ENCODE data around the gene ANKRD27.
A peak's percentile ranks its signal among the peaks of the same experiment; 100 is the strongest.
"Not testable (repeated sequence)": the region's sequence is repeated elsewhere in the genome, so short reads cannot be mapped to it uniquely, and the experiment has no call there.

ANKRD27 gene

GRCh38 chr19:32674931-32675719 lies at the start of gene ANKRD27:
Gene ANKRD27 (minus strand): TSS chr19:32675180. CDS start chr19:32659015, 16,165 bp downstream.
- DNase-seq = peak; percentile 95

GRCh38 chr19:32720936-32721250 lies 45.9 kb upstream of the ANKRD27 start:
- no peak for DNase-seq

DNA sequence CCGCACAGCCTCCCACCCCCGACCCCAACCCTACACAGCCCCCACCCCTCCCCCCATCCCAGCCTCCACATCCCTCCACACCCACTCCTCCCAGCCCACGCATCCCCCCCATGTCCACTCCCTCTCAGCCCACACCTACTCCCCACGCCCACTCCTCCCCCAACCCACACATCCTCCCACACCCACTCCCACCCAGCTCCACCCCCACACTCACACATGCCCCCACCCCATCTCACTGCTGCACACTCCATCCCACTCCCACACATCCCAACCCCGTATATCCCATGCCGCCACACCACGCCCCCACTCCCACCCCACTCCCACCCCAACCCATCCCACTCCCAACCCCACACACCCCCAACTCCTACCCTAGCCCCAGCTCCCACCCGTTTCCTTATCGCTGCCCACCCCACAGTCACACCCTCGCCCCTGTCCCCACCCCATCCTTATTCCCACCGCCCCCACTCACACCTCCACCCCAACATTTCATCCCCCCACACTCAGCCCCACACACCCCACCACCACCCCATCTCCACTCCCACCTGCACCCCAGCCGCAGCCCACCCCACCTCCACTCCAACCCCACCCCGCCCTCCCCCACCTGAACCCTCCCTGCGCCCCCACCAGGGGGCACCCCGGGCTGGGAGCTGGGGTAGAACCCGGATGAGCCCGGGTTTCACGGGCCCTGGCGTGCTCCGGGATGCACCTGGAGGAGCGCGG lies 45.4 kb upstream of the ANKRD27 start:
- no peak for DNase-seq

DNA sequence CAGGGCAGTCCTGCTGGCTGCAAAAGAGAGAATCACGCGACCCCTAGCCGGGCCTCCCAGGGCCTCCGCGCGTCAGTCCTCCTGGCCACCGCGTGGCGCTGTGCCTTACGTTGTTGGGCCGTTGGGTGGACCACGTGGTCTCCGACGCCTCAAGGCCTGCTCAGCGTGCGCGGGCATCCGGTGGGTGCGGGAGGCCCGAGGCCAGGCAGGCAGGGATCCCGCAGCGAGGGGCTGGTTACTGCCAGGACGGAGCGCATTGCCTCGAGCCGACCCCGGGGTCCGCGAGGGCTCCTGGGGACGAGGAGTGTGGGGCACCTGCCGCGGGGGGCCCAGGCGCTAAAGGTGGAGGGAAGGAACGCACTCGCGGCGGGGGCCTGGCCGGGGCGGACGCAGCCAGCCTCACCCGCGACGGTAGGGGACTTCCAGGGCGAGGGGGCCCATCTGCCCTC lies 44.7 kb upstream of the ANKRD27 start, which contains the start of gene TDRD12:
Gene TDRD12, plus strand, starts transcription at position 157 of the 449 bp plus-strand sequence. CDS start 306 bp downstream, outside the sequence.
- no peak for DNase-seq

DNA sequence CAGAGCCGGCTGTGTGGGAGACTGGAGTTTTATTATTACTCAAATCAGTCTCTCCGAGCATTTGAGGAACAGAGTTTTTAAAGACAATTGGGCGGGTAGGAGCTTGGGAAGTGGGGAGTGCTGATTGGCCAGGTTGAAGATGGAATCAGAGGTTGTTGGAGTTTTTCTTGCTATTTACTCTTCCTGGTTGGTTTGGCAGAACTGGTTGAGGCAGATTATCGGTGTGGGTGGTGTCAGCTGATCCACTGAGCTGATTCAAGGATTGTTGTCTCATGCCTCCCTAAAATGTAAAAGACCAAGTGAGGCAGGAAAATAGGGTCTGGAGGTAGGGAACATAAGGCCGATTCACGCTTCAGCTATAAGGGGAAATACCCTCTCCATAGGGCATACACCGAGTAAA lies 43.3 kb upstream of the ANKRD27 start:
- DNase-seq = no peak

DNA sequence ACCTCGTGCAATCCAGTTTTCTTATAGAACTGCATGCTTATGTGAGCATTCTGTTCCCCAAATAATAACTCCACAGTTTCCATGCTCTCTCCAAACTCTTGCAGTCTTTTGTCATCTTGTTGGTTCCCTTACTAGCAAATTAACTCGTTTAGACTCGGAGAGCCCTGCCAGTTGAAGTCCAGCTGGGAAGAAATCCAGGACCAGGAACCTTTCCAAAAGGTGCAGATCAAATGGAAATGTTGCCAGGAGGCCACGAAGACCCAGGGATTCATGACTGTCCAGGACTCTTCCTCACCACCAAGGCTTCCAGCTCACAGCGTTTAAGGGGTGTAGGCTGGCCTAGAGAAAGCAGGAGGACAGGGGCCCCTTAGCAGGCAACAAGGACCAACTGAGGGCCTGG lies 42.5 kb upstream of the ANKRD27 start:
- DNase-seq = no peak

- DNase-seq = not testable (repeated sequence)
These were observed 41.2 kb upstream of the ANKRD27 start for GRCh38 chr19:32716203-32716602.

- DNase-seq = no peak
These were observed 36.8 kb upstream of the ANKRD27 start for GRCh38 chr19:32711747-32712146.

DNA sequence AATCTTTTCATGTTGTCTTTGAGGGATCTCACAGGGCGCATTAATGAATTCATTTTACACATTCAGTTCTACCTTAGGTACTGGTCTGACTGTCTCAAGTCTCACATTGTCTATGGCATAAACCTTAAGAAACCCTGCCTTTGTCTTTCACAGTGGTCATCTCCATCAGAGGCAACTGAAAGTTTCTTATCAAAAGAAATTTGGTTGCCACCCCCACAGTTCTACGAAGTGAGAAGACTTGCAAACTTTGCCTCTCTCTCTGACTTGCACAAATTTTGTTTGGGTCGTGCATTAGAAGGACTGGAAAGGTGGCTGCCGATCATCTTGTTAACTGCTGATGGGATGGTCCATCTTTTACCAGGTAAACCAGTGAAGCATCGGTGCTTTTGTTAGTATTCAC lies 34.1 kb upstream of the ANKRD27 start:
- DNase-seq = no peak

- no peak for DNase-seq
These were observed 33.5 kb upstream of the ANKRD27 start for GRCh38 chr19:32708457-32708856.

GRCh38 chr19:32704006-32704405 lies 29.0 kb upstream of the ANKRD27 start:
- not testable (repeated sequence) for DNase-seq

DNA sequence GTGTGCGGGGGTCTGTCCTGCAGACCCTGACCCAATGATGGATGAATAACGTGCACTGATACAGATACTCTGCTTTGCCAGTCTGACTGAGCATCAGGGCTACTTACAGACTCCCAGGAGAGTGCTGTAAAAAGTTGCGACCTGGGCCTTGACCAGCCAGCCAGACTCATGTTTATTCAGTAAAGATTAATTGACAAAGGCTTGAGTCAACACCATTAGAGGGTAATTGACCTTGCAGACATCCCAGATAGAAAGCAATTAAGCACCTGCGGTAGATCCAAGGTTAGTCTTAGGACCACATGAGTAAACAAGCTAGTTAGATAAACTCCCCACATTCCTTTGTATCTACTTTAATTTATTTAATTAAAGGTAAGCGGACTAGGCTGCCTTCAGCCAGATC lies 27.0 kb upstream of the ANKRD27 start:
- DNase-seq = no peak

GRCh38 chr19:32700129-32700528 lies 25.1 kb upstream of the ANKRD27 start:
- DNase-seq = not testable (repeated sequence)

DNA sequence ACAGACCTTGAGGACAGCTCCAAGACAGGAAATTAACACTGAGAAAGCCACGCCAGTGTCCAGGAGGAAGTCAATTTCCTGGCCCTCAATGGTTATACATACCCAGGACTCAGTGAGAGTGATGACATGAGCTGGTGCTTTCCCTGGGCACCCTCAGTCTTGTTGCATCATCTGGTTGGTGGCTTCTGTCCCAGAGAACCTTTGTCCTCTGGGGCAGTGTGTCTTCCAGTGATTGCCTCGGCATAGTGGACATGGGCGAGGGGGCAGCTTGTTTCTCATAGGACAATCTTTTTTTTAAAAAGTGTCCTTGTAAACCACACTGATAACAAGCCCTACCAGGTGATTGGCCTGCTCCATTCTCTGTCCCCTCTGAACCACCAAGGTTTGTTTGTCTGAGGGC lies 21.8 kb upstream of the ANKRD27 start:
- DNase-seq = not testable (repeated sequence)

GRCh38 chr19:32695506-32695905 lies 20.5 kb upstream of the ANKRD27 start:
- DNase-seq = not testable (repeated sequence)

GRCh38 chr19:32694851-32695250 lies 19.9 kb upstream of the ANKRD27 start:
- not testable (repeated sequence) for DNase-seq

DNA sequence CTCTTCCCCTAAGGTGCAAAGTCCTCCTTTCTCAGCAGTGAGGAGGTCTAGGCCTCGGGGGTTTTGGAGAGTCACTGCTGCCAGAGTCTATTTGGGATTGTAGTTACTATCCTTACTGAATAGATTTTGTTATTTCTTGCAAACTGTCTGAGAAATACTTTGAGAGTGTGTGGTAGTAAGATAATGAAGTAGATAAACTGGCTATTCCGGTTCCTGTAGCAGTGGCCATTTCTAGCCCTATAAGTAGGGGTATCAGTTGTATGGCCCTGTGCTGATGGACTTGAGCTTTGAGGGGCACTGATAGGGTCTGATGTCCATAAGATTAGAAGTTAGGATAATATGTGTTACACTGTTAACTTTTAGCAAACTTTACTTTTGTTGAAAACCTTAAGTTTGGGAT lies 19.3 kb upstream of the ANKRD27 start:
- DNase-seq = not testable (repeated sequence)

DNA sequence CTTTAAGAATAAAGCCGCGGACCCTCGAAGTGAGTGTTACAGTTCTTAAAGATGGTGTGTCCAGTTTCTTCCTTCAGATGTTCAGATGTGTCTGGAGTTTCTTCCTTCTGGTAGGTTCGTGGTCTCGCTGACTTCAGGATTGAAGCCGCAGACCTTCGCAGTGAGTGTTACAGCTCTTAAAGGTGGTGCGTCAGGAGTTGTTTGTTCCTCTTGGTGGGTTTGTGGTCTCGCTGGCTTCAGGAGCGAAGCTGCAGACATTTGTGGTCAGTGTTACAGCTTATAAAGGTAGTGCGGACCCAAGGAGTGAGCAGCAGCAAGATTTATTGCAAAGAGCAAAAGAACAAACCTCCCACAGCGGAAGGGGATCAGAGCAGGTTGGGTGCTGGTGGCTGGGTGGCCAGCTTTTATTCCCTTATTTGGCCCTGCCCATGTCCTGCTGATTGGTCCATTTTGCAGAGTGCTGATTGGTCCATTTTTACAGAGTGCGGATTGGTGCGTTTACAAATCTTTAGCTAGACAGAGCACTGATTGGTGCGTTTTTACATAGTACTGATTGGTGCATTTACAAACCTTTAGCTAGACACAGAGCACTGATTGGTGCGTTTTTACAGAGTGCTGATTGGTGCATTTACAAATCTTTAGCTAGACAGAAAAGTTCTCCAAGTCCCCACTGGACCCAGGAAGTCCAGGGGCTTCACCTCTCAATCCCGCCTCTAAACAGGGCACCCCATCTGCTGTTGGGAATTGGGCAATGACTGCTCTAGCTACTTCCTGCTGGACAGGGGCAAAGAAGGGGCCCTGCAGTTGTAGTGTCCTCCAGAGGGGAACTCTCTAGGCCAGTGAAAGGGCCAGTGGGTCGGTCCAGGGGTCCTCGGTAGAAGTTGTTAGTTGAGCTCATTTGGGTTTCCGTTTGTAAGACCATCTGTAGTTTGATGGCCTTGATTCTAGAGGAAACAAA lies 18.4 kb upstream of the ANKRD27 start:
- not testable (repeated sequence) for DNase-seq

GRCh38 chr19:32692727-32693061 lies 17.7 kb upstream of the ANKRD27 start:
- DNase-seq = no peak

GRCh38 chr19:32691952-32692726 lies 17.2 kb upstream of the ANKRD27 start:
- DNase-seq = peak; percentile 22

GRCh38 chr19:32691291-32691951 lies 16.4 kb upstream of the ANKRD27 start, which contains the start of gene NUDT19:
Gene NUDT19 (plus strand): TSS chr19:32691821. CDS start chr19:32691961, 140 bp downstream.
- DNase-seq = peak; percentile 78

- DNase-seq = no peak
These were observed 13.3 kb upstream of the ANKRD27 start for GRCh38 chr19:32688311-32688710.
